NT2/D1 (cell line): ENCODE measurements around the gene SLC2A13.
"Not testable (repeated sequence)": the region's sequence is repeated elsewhere in the genome, so short reads cannot be mapped to it uniquely, and the experiment has no call there.

Source experiments
- DNase-seq: peaks from one replicate; pipeline ENCODE4 v3.0.0-alpha.2; 2011; ENCODE audit warnings: low read depth, low spot score
- H3K27me3 ChIP-seq: 2 replicates; pipeline ENCODE4 v1.6.0; 2011; ENCODE audit warnings: mild to moderate bottlenecking; ENCODE audit not compliant: insufficient read length, insufficient read depth
- H3K36me3 ChIP-seq: 2 replicates; pipeline ENCODE4 v1.6.1; 2011; ENCODE audit warnings: mild to moderate bottlenecking, low read length, mixed read lengths; ENCODE audit not compliant: insufficient read depth, insufficient read length
- H3K4me1 ChIP-seq: 2 replicates; pipeline ENCODE4 v1.5.1; 2011; ENCODE audit not compliant: insufficient read depth, insufficient read length
- H3K4me3 ChIP-seq: 2 replicates; pipeline ENCODE4 v1.5.1; 2011; ENCODE audit warnings: low read depth; ENCODE audit not compliant: insufficient read length
- H3K9ac ChIP-seq: 2 replicates; pipeline ENCODE4 v1.6.0; 2011; ENCODE audit warnings: low read depth; ENCODE audit not compliant: insufficient read length
- H3K9me3 ChIP-seq: 2 replicates; pipeline ENCODE4 v1.5.1; 2011; ENCODE audit warnings: mild to moderate bottlenecking, low read length; ENCODE audit not compliant: insufficient read depth
- SUZ12 ChIP-seq: IDR thresholded peaks from 2 replicates; pipeline ENCODE4 v1.6.1; 2011; ENCODE audit not compliant: insufficient read length, insufficient read depth; ENCODE audit errors: extremely low read depth
- YY1 ChIP-seq: IDR thresholded peaks from 2 replicates; pipeline ENCODE4 v1.6.1; 2011; ENCODE audit not compliant: insufficient read length, insufficient read depth
- ZNF274 ChIP-seq: IDR thresholded peaks from 2 replicates; pipeline ENCODE4 v1.6.1; 2011; ENCODE audit warnings: mild to moderate bottlenecking, low read depth, low read length

The SLC2A13 gene

GRCh38 chr12:39830171-39830570 is 275.7 kb downstream of the SLC2A13 start:
- H3K4me1 ChIP-seq = no peaks in the 10 kb centered on the region
- TF ChIP-seq YY1 = no peak
- no peak for TF ChIP-seq ZNF274
- TF ChIP-seq SUZ12 = no peak
- DNase-seq = no peak

GRCh38 chr12:39824505-39825212 is 281.2 kb downstream of the SLC2A13 start:
- Histone ChIP-seq H3K4me1 (no peaks in the 10 kb centered on the region), H3K4me3 (no peak overlapping the region), H3K27me3 (no peaks in the 10 kb centered on the region), H3K9ac (no peak overlapping the region), H3K36me3 (no peaks in the 10 kb centered on the region), H3K9me3 (no peaks in the 10 kb centered on the region)
- no peak for DNase-seq
- no peak for TF ChIP-seq SUZ12
- TF ChIP-seq ZNF274 = no peak
- no peak for TF ChIP-seq YY1

More at GRCh38 chr12:39830171-39830570, 275.7 kb downstream of the SLC2A13 start:
- H3K36me3 ChIP-seq = no peaks in the 10 kb centered on the region
- no peaks in the 10 kb centered on the region for H3K27me3 ChIP-seq
- no peak overlapping the region for H3K4me3 ChIP-seq
- H3K9ac ChIP-seq = no peak overlapping the region
- H3K9me3 ChIP-seq = no peaks in the 10 kb centered on the region

- Histone ChIP-seq H3K4me3 (no peak overlapping the region), H3K9me3 (no peaks in the 10 kb centered on the region), H3K27me3 (no peaks in the 10 kb centered on the region), H3K9ac (no peak overlapping the region), H3K4me1 (no peaks in the 10 kb centered on the region), H3K36me3 (no peaks in the 10 kb centered on the region)
- no peak for DNase-seq
- TF ChIP-seq YY1 (no peak), SUZ12 (no peak), ZNF274 (no peak)
Measured at GRCh38 chr12:39816671-39817185, 289.2 kb downstream of the SLC2A13 start.

- no peak for TF ChIP-seq ZNF274
- TF ChIP-seq YY1 = no peak
- TF ChIP-seq SUZ12 = no peak
- no peak for DNase-seq
- H3K27me3 ChIP-seq = no peaks in the 10 kb centered on the region
- no peak overlapping the region for H3K9ac ChIP-seq
- H3K9me3 ChIP-seq = no peaks in the 10 kb centered on the region
- no peaks in the 10 kb centered on the region for H3K36me3 ChIP-seq
- no peak overlapping the region for H3K4me3 ChIP-seq
- no peaks in the 10 kb centered on the region for H3K4me1 ChIP-seq
Measured at GRCh38 chr12:39815746-39816145, 290.1 kb downstream of the SLC2A13 start.

GRCh38 chr12:39814626-39815025 is 291.3 kb downstream of the SLC2A13 start:
- DNase-seq = no peak

GRCh38 chr12:39813776-39814175 is 292.1 kb downstream of the SLC2A13 start:
- no peak for DNase-seq
- Histone ChIP-seq H3K4me1 (no peaks in the 10 kb centered on the region), H3K36me3 (no peaks in the 10 kb centered on the region), H3K9me3 (no peaks in the 10 kb centered on the region), H3K4me3 (no peak overlapping the region), H3K9ac (no peak overlapping the region), H3K27me3 (no peaks in the 10 kb centered on the region)
- no peak for TF ChIP-seq YY1
- TF ChIP-seq SUZ12 = no peak
- no peak for TF ChIP-seq ZNF274

More at GRCh38 chr12:39814626-39815025, 291.3 kb downstream of the SLC2A13 start:
- Histone ChIP-seq H3K27me3 (no peaks in the 10 kb centered on the region), H3K4me1 (no peaks in the 10 kb centered on the region), H3K9ac (no peak overlapping the region), H3K9me3 (no peaks in the 10 kb centered on the region), H3K4me3 (no peak overlapping the region), H3K36me3 (no peaks in the 10 kb centered on the region)
- TF ChIP-seq SUZ12 = no peak
- TF ChIP-seq YY1 = no peak
- TF ChIP-seq ZNF274 = no peak

GRCh38 chr12:39812456-39812855 is 293.4 kb downstream of the SLC2A13 start:
- H3K36me3 ChIP-seq, H3K27me3 ChIP-seq, H3K9me3 ChIP-seq, H3K4me1 ChIP-seq, DNase-seq, H3K9ac ChIP-seq, H3K4me3 ChIP-seq: not testable (repeated sequence)

GRCh38 chr12:39807043-39807442 is 298.8 kb downstream of the SLC2A13 start:
- no peaks in the 10 kb centered on the region for H3K4me1 ChIP-seq
- no peak overlapping the region for H3K4me3 ChIP-seq
- H3K36me3 ChIP-seq = no peaks in the 10 kb centered on the region
- no peaks in the 10 kb centered on the region for H3K9me3 ChIP-seq
- DNase-seq = peak; percentile 35
- H3K27me3 ChIP-seq = no peaks in the 10 kb centered on the region
- no peak overlapping the region for H3K9ac ChIP-seq
- TF ChIP-seq SUZ12 = no peak
- TF ChIP-seq YY1 = no peak
- no peak for TF ChIP-seq ZNF274
